GM04503 (cell line): ENCODE results near the gene FAR2.
"Not testable (repeated sequence)": the region's sequence is repeated elsewhere in the genome, so short reads cannot be mapped to it uniquely, and the experiment has no call there.

Source experiments
- DNase-seq: peaks from one replicate; pipeline ENCODE4 v3.0.0-alpha.2; 2012; ENCODE audit warnings: low read depth

The FAR2 gene

GRCh38 chr12:29152981-29153630 lies 4.0 kb downstream of the FAR2 start:
- DNase-seq = no peak

- no peak for DNase-seq
Observed at GRCh38 chr12:29155079-29155478, 6.0 kb downstream of the FAR2 start.

GRCh38 chr12:29157486-29157946 lies 8.4 kb downstream of the FAR2 start:
- no peak for DNase-seq

GRCh38 chr12:29158115-29158763 lies 9.2 kb downstream of the FAR2 start:
- no peak for DNase-seq

- no peak for DNase-seq
Observed at GRCh38 chr12:29159661-29160060, 10.6 kb downstream of the FAR2 start.

- no peak for DNase-seq
Observed at GRCh38 chr12:29160230-29160629, 11.2 kb downstream of the FAR2 start.

GRCh38 chr12:29163146-29163545 lies 14.1 kb downstream of the FAR2 start:
- DNase-seq = no peak

- peak; percentile 60 for DNase-seq
Observed at GRCh38 chr12:29164477-29165393, 15.7 kb downstream of the FAR2 start.

- no peak for DNase-seq
Observed at GRCh38 chr12:29167445-29167844, 18.4 kb downstream of the FAR2 start.

GRCh38 chr12:29167988-29168387 lies 18.9 kb downstream of the FAR2 start:
- DNase-seq = no peak

- not testable (repeated sequence) for DNase-seq
Observed at GRCh38 chr12:29169978-29170377, 20.9 kb downstream of the FAR2 start.

- DNase-seq = not testable (repeated sequence)
Observed at GRCh38 chr12:29170478-29171084, 21.5 kb downstream of the FAR2 start.

- no peak for DNase-seq
Observed at GRCh38 chr12:29171421-29172258, 22.6 kb downstream of the FAR2 start.

- no peak for DNase-seq
Observed at GRCh38 chr12:29176941-29177340, 27.9 kb downstream of the FAR2 start.

GRCh38 chr12:29182247-29182646 lies 33.2 kb downstream of the FAR2 start:
- DNase-seq = not testable (repeated sequence)

- no peak for DNase-seq
Observed at GRCh38 chr12:29187756-29188155, 38.7 kb downstream of the FAR2 start.

- no peak for DNase-seq
Observed at GRCh38 chr12:29191267-29191850, 42.3 kb downstream of the FAR2 start.

GRCh38 chr12:29198901-29199300 lies 49.8 kb downstream of the FAR2 start:
- no peak for DNase-seq

GRCh38 chr12:29200586-29200985 lies 51.5 kb downstream of the FAR2 start:
- no peak for DNase-seq

- no peak for DNase-seq
Observed at GRCh38 chr12:29201296-29201695, 52.2 kb downstream of the FAR2 start.

- DNase-seq = no peak
Observed at GRCh38 chr12:29201746-29202145, 52.7 kb downstream of the FAR2 start.
